Gastrocnemius medialis (tissue), 4 donors: Measurements from ENCODE around the gene MCOLN2.

Experiments
- POLR2A ChIP-seq, 2 donors: fragments of 450-650 bp; IDR thresholded peaks; one replicate each; pipeline ENCODE4 v1.6.1; 2017; ENCODE audit warnings: antibody characterized with exemption in 2 of 2, mild to moderate bottlenecking in 2 of 2, moderate library complexity in 2 of 2
- TF ChIP-seq, protein P1 (sequence below), 5 experiments: fragments of 450-650 bp in 3 of 5; fragments of 200-600 bp in 2 of 5; sonication (generic) in 2 of 5; IDR thresholded peaks in 4 of 5; conservative IDR thresholded peaks in 1 of 5; 1 replicate in 4 of 5; 2 replicates in 1 of 5; pipeline ENCODE4 v1.5.1; 2016 to 2019; ENCODE audit warnings: antibody characterized with exemption in 5 of 5, mild to moderate bottlenecking in 3 of 5, moderate library complexity in 3 of 5

DNA sequence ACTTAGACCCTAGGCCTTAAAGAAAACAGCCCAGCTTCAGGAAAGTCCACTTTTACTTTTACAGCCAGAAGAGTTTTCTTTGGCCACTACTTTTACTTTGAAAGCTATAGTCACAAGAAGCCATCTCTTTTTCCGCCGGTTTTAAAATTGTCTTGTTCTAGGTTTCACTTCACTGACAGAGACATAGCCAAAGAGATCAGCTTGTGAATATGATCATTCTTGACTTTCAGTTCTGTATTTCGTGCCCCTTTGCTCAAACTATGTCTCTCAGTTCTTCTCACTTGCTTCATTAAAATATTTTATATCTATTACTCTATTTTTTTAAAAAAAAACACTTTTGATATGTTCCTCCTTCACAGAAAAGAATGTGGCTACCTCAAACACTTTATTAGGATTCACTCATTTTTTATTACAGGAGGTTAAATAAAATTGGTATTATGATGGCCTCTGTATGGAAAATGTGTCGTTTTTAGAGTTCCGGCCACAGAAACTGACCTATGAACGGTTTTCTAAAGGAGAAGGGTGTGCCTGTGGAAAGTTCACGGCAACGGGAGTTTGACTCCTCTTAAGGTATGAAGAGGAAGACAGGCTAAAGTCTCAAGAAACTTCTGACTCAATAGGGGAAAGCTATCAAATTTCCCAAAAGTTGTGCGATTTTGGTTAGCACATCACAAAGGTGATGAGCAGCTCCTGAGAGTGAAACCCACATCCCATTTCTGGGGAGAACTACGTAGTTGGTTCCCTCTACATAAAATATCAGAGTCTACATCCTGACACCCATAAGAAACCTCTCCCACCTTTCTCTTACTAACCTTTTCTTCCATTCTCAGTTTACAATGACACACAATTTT is 1.2 kb downstream of the MCOLN2 start:
- TF ChIP-seq, protein P1, sequence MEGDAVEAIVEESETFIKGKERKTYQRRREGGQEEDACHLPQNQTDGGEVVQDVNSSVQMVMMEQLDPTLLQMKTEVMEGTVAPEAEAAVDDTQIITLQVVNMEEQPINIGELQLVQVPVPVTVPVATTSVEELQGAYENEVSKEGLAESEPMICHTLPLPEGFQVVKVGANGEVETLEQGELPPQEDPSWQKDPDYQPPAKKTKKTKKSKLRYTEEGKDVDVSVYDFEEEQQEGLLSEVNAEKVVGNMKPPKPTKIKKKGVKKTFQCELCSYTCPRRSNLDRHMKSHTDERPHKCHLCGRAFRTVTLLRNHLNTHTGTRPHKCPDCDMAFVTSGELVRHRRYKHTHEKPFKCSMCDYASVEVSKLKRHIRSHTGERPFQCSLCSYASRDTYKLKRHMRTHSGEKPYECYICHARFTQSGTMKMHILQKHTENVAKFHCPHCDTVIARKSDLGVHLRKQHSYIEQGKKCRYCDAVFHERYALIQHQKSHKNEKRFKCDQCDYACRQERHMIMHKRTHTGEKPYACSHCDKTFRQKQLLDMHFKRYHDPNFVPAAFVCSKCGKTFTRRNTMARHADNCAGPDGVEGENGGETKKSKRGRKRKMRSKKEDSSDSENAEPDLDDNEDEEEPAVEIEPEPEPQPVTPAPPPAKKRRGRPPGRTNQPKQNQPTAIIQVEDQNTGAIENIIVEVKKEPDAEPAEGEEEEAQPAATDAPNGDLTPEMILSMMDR (IDR thresholded peaks at IDR 0.05 in 4 of 5, conservative IDR thresholded peaks at IDR 0.05 in 1 of 5), result no peak
- no peak for TF ChIP-seq POLR2A (IDR thresholded peaks at IDR 0.05)
